D721Med (cell line): ENCODE measurements around the gene DPEP2.

Experiments used
- DNase-seq: peaks from one replicate; pipeline ENCODE4 v3.0.0; 2011; ENCODE audit warnings: low spot score; ENCODE audit not compliant: insufficient read length
- FAIRE-seq: peaks from 2 replicates; lab custom pipeline; 2011; peaks lifted over from hg19 to GRCh38; lab: Jason Lieb, UNC
- CTCF ChIP-seq: IDR thresholded peaks from 2 replicates; pipeline ENCODE4 v1.5.1; 2012; ENCODE audit warnings: mild to moderate bottlenecking, control low read depth; ENCODE audit not compliant: insufficient read depth; ENCODE audit errors: missing control alignments

DPEP2 gene

GRCh38 chr16:67992661-67993206 is 6.5 kb downstream of the DPEP2 start:
- FAIRE-seq (no peak), DNase-seq (no peak)
- no peak for TF ChIP-seq CTCF

DNA sequence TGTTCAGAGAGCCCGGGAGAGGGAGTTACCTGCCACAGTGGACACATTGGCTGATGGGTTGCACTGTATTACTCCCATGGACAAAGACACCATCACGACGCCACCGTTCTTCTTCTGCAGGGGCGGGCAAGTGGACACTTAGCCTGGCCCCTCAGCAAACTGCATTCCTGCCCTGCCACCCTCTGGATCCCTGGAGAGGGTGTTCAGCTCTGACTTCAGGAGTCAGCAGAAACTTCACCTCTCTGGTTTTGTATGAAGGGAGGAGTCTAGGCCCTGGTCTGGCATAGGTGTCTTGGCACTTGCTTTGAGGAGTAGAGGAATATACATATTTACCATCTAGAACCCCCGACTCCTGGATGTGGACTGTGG is 9.3 kb downstream of the DPEP2 start:
- DNase-seq = no peak

GRCh38 chr16:67989322-67990017 is 9.8 kb downstream of the DPEP2 start:
- FAIRE-seq (no peak), DNase-seq (no peak)
- TF ChIP-seq CTCF = no peak

More for the DNA sequence above, 9.3 kb downstream of the DPEP2 start:
- no peak for FAIRE-seq
- no peak for TF ChIP-seq CTCF

- no peak for FAIRE-seq
- no peak for TF ChIP-seq CTCF
These were observed 10.6 kb downstream of the DPEP2 start for GRCh38 chr16:67988675-67989074.

GRCh38 chr16:67987460-67988160 is 11.7 kb downstream of the DPEP2 start:
- DNase-seq = no peak
- no peak for TF ChIP-seq CTCF
- FAIRE-seq = no peak

More at GRCh38 chr16:67988675-67989074, 10.6 kb downstream of the DPEP2 start:
- no peak for DNase-seq

GRCh38 chr16:67986949-67987348 is 12.3 kb downstream of the DPEP2 start:
- FAIRE-seq (no peak), DNase-seq (no peak)
- TF ChIP-seq CTCF = no peak

DNA sequence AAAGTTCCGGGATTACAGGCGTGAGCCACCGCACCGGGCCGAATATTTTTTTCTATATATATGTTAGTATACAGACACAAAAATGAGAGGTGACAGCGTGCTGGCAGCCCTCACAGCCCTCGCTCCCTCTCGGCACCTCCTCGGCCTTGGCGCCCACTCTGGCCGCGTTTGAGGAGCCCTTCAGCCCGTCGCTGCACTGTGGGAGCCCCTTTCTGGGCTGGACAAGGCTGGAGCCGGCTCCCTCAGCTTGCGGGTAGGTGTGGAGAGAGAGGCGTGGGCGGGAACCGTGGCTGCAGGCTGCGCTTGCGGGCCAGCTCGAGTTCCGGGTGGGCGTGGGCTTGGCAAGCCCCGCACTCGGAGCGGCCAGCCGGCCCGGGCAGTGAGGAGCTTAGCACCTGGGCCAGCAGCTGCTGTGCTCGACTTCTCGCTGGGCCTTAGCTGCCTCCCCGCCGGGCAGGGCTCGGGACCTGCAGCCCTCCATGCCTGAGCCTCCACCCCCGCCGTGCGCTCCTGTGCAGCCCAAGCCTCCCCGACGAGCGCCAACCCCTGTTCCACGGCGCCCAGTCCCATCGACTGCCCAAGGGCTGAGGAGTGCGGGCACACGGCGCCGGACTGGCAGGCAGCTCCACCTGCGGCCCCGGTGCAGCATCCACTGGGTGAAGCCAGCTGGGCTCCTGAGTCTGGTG is 17.1 kb downstream of the DPEP2 start:
- TF ChIP-seq CTCF = no peak
- DNase-seq (no peak), FAIRE-seq (no peak)
